GM12873 (cell line): ENCODE data around the gene PYDC2.

Experiments used
- CTCF ChIP-seq: IDR thresholded peaks from 2 replicates; pipeline ENCODE4 v1.5.1; 2012; ENCODE audit warnings: low read depth, mild to moderate bottlenecking, moderate library complexity, low read length, control low read depth; ENCODE audit not compliant: insufficient read depth; ENCODE audit errors: missing control alignments

Gene PYDC2

GRCh38 chr3:191461113-191461595 is at the start of gene PYDC2:
TSS of gene PYDC2 (plus strand) at chr3:191461163. CDS start at chr3:191461163, 0 bp downstream.
- TF ChIP-seq CTCF, result no peak

- no peak for TF ChIP-seq CTCF
Measured at GRCh38 chr3:191412759-191413158, 48.2 kb upstream of the PYDC2 start.

DNA sequence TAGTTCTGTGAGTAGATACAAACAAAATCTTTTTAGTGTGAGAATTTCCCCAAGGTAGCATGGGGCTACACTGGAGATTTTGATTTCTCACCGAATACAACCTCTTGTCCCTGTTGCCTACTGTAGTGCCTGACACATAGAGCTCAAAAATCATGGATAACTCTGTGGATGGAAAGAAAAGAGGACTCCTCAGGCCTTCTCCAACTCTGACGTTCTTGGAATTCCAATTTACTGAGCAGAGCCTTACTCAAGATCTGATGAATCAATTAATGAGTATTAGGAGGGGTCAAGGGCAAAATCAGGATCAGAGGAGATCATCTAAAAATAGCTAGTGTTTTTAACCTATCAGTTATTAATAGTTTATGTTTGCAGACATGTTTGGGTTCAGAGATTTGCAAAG is 46.7 kb upstream of the PYDC2 start:
- TF ChIP-seq CTCF, result no peak

- no peak for TF ChIP-seq CTCF
Measured at GRCh38 chr3:191414732-191415131, 46.2 kb upstream of the PYDC2 start.

DNA sequence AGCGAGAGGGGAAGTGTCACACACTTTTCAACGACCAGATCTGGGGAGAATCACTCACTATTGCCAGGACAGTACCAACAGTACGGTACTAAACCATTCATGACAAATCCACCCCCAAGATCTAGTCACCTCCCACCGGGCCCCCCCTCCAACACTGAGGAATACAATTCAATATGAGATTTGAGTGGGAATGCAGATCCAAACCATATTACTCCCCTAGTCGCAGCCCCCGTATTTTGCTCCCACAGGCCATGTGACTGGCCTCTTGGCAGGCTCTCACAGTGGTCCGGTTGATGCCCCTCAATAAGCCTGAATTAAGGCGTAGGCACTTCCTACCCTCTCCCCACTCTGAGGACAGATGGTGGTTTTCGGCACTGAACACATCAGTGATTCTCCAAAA is 45.4 kb upstream of the PYDC2 start:
- TF ChIP-seq CTCF, result no peak

DNA sequence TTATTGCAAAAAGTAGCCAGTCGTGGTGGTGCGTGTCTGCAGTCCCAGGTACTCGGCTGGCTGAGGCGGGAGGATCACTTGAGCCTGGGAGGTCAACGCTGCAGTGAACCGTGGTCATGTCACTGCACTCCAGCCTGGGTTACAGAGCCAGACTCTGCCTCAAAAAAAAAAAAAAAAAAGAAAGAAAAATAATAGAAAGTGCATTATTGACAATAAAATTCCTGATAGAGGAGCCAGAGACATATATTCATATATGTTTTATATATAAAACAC is 43.6 kb upstream of the PYDC2 start:
- TF ChIP-seq CTCF, result no peak

DNA sequence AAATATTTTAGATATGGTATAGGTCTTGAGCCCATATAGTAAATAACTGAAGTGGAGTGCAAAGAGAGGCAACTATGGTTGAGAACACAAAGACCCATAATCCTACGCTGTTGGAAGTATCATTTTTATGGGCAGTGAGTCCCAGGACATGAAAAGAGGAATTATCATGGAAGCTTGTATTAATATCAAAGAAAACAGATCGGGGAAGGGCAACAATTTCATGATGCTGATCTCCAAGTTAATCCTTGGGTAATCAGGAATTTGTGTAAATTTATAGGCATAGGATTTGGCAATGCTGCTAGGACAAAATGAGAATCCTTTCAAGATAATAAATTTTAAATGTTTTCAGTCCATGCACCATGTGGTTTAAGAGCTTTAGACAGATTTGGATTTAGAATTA is 40.2 kb upstream of the PYDC2 start:
- TF ChIP-seq CTCF, result no peak

- no peak for TF ChIP-seq CTCF
Measured at GRCh38 chr3:191424881-191425280, 36.1 kb upstream of the PYDC2 start.
